Transverse colon (tissue), 4 donors: ENCODE measurements around the gene MON2. TPM values are rescaled to one million over a fixed set of nuclear protein-coding genes. Genes with fewer than 3 reads are reported as not detected.
A peak's percentile ranks its signal among the peaks of the same experiment; 100 is the strongest.
"Not testable (repeated sequence)": the region's sequence is repeated elsewhere in the genome, so short reads cannot be mapped to it uniquely, and the experiment has no call there.

Experiments used
- DNase-seq: peaks from one replicate; pipeline ENCODE4 v3.0.0-alpha.2; 2019
- H3K27ac ChIP-seq, 4 donors: fragments of 200-600 bp; sonication (generic); 2 replicates each; pipeline ENCODE4 v1.5.1; 2016 to 2018; ENCODE audit warnings: inconsistent platforms in 4 of 4
- H3K27me3 ChIP-seq: fragments of 200-600 bp; sonication (generic); 2 replicates; pipeline ENCODE4 v1.5.1; 2017; ENCODE audit warnings: inconsistent platforms
- H3K36me3 ChIP-seq, 4 donors: fragments of 200-600 bp; sonication (generic); 2 replicates each; pipeline ENCODE4 v1.5.1; 2017 to 2019; ENCODE audit warnings: inconsistent platforms in 4 of 4
- H3K4me1 ChIP-seq, 4 donors: fragments of 200-600 bp; sonication (generic); 2 replicates each; pipeline ENCODE4 v1.5.1; 2017 to 2020; ENCODE audit warnings: inconsistent platforms in 4 of 4
- H3K4me3 ChIP-seq, 4 donors: fragments of 200-600 bp; sonication (generic); 1 replicate in 1 of 4; 2 replicates in 3 of 4; pipeline versions ENCODE4 v1.5.1 to v1.6.1; 2017 to 2019; ENCODE audit warnings: inconsistent platforms in 4 of 4
- H3K9me3 ChIP-seq, 2 donors: fragments of 200-600 bp; sonication (generic); 2 replicates each; pipeline ENCODE4 v1.5.1; 2017 to 2019; ENCODE audit warnings: inconsistent platforms in 2 of 2
- CTCF ChIP-seq, 5 experiments: fragments of 200-600 bp in 3 of 5; fragments of 450-650 bp in 2 of 5; sonication (generic) in 3 of 5; IDR thresholded peaks; 1 replicate in 2 of 5; 2 replicates in 3 of 5; pipeline ENCODE4 v1.5.1; 2016 to 2017; ENCODE audit warnings: antibody characterized with exemption in 5 of 5, inconsistent platforms in 3 of 5, mild to moderate bottlenecking in 2 of 5, moderate library complexity in 1 of 5
- EP300 ChIP-seq: sonication (generic); formaldehyde crosslinking; IDR thresholded peaks from one replicate; pipeline ENCODE4 v1.6.1; 2017; ENCODE audit warnings: antibody characterized with exemption, low read depth
- POLR2A ChIP-seq: fragments of 450-650 bp; IDR thresholded peaks from one replicate; pipeline ENCODE4 v1.6.1; 2016; ENCODE audit warnings: antibody characterized with exemption, mild to moderate bottlenecking, moderate library complexity
- POLR2AphosphoS5 ChIP-seq, 3 donors: sonication (generic); formaldehyde crosslinking; IDR thresholded peaks; one replicate each; pipeline ENCODE4 v1.6.1; 2016; ENCODE audit warnings: antibody characterized with exemption in 3 of 3
- WGBS, 2 donors: methylation state at CpG; one replicate each; pipeline ENCODE4 v1.1.5; 2018; ENCODE audit warnings: low coverage in 1 of 2; 5-methylcytosine and 5-hydroxymethylcytosine counted together
- in situ Hi-C, 4 donors: fragments of 200-750 bp; cut with MboI; loops; one replicate each; pipeline versions ENCODE4 v1.15.0 to v1.15.1; 2017; ENCODE audit warnings: low sequenced_read_pairs in 3 of 4, low pct_ligation_motif_present in 1 of 4, low pct_unique_long_range_greater_than_20kb in 1 of 4
- intact Hi-C: fragments of 100-400 bp; cut with DNase I; formaldehyde crosslinking; loops from one replicate; pipeline ENCODE4 v1.15.1; 2023; ENCODE audit warnings: low total_unique reads
- total RNA-seq, 4 donors: library from RNA; depleted of rRNA; stranded (reverse); fragments of >200 nt; gene quantifications; one replicate each; pipeline ENCODE4 v1.1.0, GENCODE V29; 2016

MON2 gene
- total RNA-seq, 4 donors from 2014 or later: 94.6 to 157 (median 129) TPM

- H3K9me3 ChIP-seq: peaks cover 9 to 24% of the 10 kb centered on the region in 2 donors
- WGBS, 2 donors: 12 to 22% methylated on average over 5 to 6 of the region's 6 CpGs
- peak; percentile 60 for DNase-seq
- H3K4me1 ChIP-seq: peaks cover 0 to 12% (median 10%) of the 10 kb centered on the region in 4 donors
- in situ Hi-C loops (loop anchor here in 1 of 4 donors (25.0 kb wide), 1 partner anchor 349 kb away; no protein-coding TSS in a partner anchor), intact Hi-C loops (loop anchor here (5.0 kb wide), 1 partner anchor 359 kb away; no protein-coding TSS in a partner anchor)
- H3K36me3 ChIP-seq: no peaks in the 10 kb centered on the region
- peaks cover 14% of the 10 kb centered on the region for H3K27me3 ChIP-seq
- no peak overlapping the region for H3K27ac ChIP-seq
- TF ChIP-seq EP300 (no peak), CTCF (IDR thresholded peaks at IDR 0.05) (peak; percentile 61 to 76 (median 72))
- no peak overlapping the region for H3K4me3 ChIP-seq
Observed at GRCh38 chr12:62438098-62438692, 28.4 kb upstream of the MON2 start.

- Histone ChIP-seq H3K4me1 (peaks cover 0 to 5% (median 4%) of the 10 kb centered on the region in 4 donors), H3K27me3 (no peaks in the 10 kb centered on the region), H3K9me3 (peaks cover 15 to 23% of the 10 kb centered on the region in 2 donors), H3K36me3 (no peaks in the 10 kb centered on the region), H3K27ac (peak overlapping the region; percentile 18 to 56 (median 54)), H3K4me3 (no peak overlapping the region)
- intact Hi-C loops: no loop called here
- WGBS, 2 donors: 20 to 22% methylated on average over 2 of the region's 2 CpGs
- no peak for TF ChIP-seq POLR2A
- no peak for TF ChIP-seq CTCF (IDR thresholded peaks at IDR 0.05)
- no peak for TF ChIP-seq POLR2AphosphoS5 (IDR thresholded peaks at IDR 0.05)
- TF ChIP-seq EP300: no peak
- in situ Hi-C loops: loop anchor here in 3 of 4 donors (10.0 to 25.0 kb wide), 3 partner anchors 338 to 348 kb away; no protein-coding TSS in a partner anchor
- DNase-seq: no peak
Observed at GRCh38 chr12:62446754-62447452, 19.7 kb upstream of the MON2 start.

GRCh38 chr12:62448436-62448835, 18.2 kb upstream of the MON2 start:
- in situ Hi-C loops: loop anchor here in 3 of 4 donors (10.0 to 25.0 kb wide), 3 partner anchors 336 to 346 kb away; no protein-coding TSS in a partner anchor

GRCh38 chr12:62455429-62455828, 11.2 kb upstream of the MON2 start:
- DNase-seq, H3K27ac ChIP-seq, H3K9me3 ChIP-seq, H3K4me3 ChIP-seq, H3K36me3 ChIP-seq, H3K27me3 ChIP-seq, intact Hi-C loops, H3K4me1 ChIP-seq: not testable (repeated sequence)
- in situ Hi-C loops: loop anchor here in 1 of 4 donors (25.0 kb wide), 1 partner anchor 193 kb away; the partner anchor contains the start of gene USP15
- 50 to 69% methylated on average over 1 to 2 of the region's 2 CpGs for WGBS, 2 donors

More at GRCh38 chr12:62448436-62448835, 18.2 kb upstream of the MON2 start:
- H3K4me3 ChIP-seq: no peak overlapping the region
- no peaks in the 10 kb centered on the region for H3K27me3 ChIP-seq
- no peak for TF ChIP-seq EP300
- TF ChIP-seq POLR2AphosphoS5 (IDR thresholded peaks at IDR 0.05): no peak
- no peak for TF ChIP-seq POLR2A
- TF ChIP-seq CTCF (IDR thresholded peaks at IDR 0.05): no peak
- 82 to 87% methylated on average over 3 of the region's 3 CpGs for WGBS, 2 donors
- no peak overlapping the region for H3K27ac ChIP-seq
- H3K4me1 ChIP-seq: peaks cover 0 to 5% (median 4%) of the 10 kb centered on the region in 4 donors
- intact Hi-C loops: no loop called here
- H3K36me3 ChIP-seq: no peaks in the 10 kb centered on the region
- no peak for DNase-seq
- peaks cover 10 to 14% of the 10 kb centered on the region in 2 donors for H3K9me3 ChIP-seq
